Esophagus squamous epithelium (tissue), 5 donors: Measurements from ENCODE around the gene HMOX1. TPM values are rescaled to one million over a fixed set of nuclear protein-coding genes. Genes with fewer than 3 reads are reported as not detected.

ENCODE experiments used
- DNase-seq: peaks from one replicate; lab custom pipeline; 2025; lab: John Stamatoyannopoulos, UW
- H3K27ac ChIP-seq, 4 donors: fragments of 200-600 bp; sonication (generic); one replicate each; pipeline ENCODE4 v1.5.1; 2016 to 2019; ENCODE audit warnings: mild to moderate bottlenecking in 1 of 4
- H3K27me3 ChIP-seq, 4 donors: fragments of 200-600 bp; sonication (generic); 1 replicate in 3 of 4; 2 replicates in 1 of 4; pipeline versions ENCODE4 v1.5.1 to v1.6.0; 2017 to 2021; ENCODE audit warnings: antibody characterized with exemption in 1 of 4
- H3K36me3 ChIP-seq, 3 donors: fragments of 200-600 bp; sonication (generic); one replicate each; pipeline ENCODE4 v1.5.1; 2016 to 2019
- H3K4me1 ChIP-seq, 3 donors: fragments of 200-600 bp; sonication (generic); one replicate each; pipeline ENCODE4 v1.5.1; 2017 to 2019
- H3K4me3 ChIP-seq, 4 donors: fragments of 200-600 bp; sonication (generic); 1 replicate in 3 of 4; 2 replicates in 1 of 4; pipeline ENCODE4 v1.5.1; 2016 to 2019; ENCODE audit warnings: mild to moderate bottlenecking in 2 of 4, moderate library complexity in 1 of 4
- H3K9me3 ChIP-seq, 3 donors: fragments of 200-600 bp; sonication (generic); one replicate each; pipeline ENCODE4 v1.5.1; 2016 to 2019
- POLR2A ChIP-seq, 4 donors: fragments of 450-650 bp; IDR thresholded peaks; one replicate each; pipeline ENCODE4 v1.6.1; 2017; ENCODE audit warnings: antibody characterized with exemption in 4 of 4, mild to moderate bottlenecking in 4 of 4, moderate library complexity in 3 of 4
- WGBS, 2 donors: methylation state at CpG; one replicate each; pipeline ENCODE4 v1.1.5; 2018; 5-methylcytosine and 5-hydroxymethylcytosine counted together
- intact Hi-C: fragments of 100-400 bp; cut with DNase I; formaldehyde crosslinking; loops from one replicate; pipeline ENCODE4 v1.15.0; 2022
- total RNA-seq, 4 donors: library from RNA; depleted of rRNA; stranded (reverse); fragments of >200 nt; gene quantifications; one replicate each; pipeline ENCODE4 v1.1.0, GENCODE V29; 2016
- TF ChIP-seq, protein P1 (sequence below), 6 experiments: fragments of 450-650 bp in 4 of 6; fragments of 200-600 bp in 2 of 6; sonication (generic) in 2 of 6; IDR thresholded peaks; one replicate each; pipeline ENCODE4 v1.5.1; 2016 to 2019; ENCODE audit warnings: antibody characterized with exemption in 6 of 6, mild to moderate bottlenecking in 4 of 6, moderate library complexity in 4 of 6
- donor health status: DM: yes; HTN: yes; CAD: no.

Gene HMOX1
- total RNA-seq, 4 donors from 2014 or later: 13.0 to 39.0 (median 18.3) TPM

DNA sequence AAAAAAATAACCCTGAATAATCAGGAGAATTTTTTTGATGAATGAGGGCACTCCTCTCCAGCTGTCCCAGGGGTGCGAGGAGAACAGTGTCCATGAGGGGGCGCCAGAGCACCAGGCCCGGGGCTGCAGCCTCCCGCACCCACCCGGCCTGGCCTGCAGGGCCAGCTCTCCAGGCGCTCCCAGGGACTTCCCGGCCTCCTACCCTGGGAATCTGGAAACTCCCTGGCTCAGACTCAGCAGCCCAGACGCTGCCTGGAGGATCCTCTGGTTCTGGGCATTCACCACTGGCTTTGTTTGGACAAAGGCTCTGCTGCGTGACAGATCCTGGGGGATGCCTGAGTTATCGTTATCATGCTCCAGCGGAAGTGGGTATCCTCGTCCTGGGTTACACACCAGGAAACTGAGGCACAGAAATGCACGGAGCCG lies 50.0 kb downstream of the HMOX1 start:
- DNase-seq: no peak
- H3K9me3 ChIP-seq: peaks cover 4 to 19% (median 12%) of the 10 kb centered on the region in 3 donors
- peaks cover 0 to 39% (median 6%) of the 10 kb centered on the region in 3 donors for H3K36me3 ChIP-seq
- 10 to 21% methylated on average over 5 to 8 of the region's 14 CpGs for WGBS, 2 donors
- peaks cover 0 to 15% (median 4%) of the 10 kb centered on the region in 3 donors for H3K4me1 ChIP-seq
- intact Hi-C loops: loop anchor here (5.0 kb wide), 1 partner anchor 151 kb away; no protein-coding TSS in a partner anchor
- H3K27me3 ChIP-seq: no peaks in the 10 kb centered on the region
- H3K27ac ChIP-seq: peak overlapping the region; percentile 18 to 44 (median 28)
- TF ChIP-seq POLR2A (IDR thresholded peaks at IDR 0.05): no peak
- TF ChIP-seq, protein P1, sequence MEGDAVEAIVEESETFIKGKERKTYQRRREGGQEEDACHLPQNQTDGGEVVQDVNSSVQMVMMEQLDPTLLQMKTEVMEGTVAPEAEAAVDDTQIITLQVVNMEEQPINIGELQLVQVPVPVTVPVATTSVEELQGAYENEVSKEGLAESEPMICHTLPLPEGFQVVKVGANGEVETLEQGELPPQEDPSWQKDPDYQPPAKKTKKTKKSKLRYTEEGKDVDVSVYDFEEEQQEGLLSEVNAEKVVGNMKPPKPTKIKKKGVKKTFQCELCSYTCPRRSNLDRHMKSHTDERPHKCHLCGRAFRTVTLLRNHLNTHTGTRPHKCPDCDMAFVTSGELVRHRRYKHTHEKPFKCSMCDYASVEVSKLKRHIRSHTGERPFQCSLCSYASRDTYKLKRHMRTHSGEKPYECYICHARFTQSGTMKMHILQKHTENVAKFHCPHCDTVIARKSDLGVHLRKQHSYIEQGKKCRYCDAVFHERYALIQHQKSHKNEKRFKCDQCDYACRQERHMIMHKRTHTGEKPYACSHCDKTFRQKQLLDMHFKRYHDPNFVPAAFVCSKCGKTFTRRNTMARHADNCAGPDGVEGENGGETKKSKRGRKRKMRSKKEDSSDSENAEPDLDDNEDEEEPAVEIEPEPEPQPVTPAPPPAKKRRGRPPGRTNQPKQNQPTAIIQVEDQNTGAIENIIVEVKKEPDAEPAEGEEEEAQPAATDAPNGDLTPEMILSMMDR (IDR thresholded peaks at IDR 0.05): peak; percentile 79 to 99 (median 97)
- peak overlapping the region in 1 of 4 donors; percentile 19 for H3K4me3 ChIP-seq

DNA sequence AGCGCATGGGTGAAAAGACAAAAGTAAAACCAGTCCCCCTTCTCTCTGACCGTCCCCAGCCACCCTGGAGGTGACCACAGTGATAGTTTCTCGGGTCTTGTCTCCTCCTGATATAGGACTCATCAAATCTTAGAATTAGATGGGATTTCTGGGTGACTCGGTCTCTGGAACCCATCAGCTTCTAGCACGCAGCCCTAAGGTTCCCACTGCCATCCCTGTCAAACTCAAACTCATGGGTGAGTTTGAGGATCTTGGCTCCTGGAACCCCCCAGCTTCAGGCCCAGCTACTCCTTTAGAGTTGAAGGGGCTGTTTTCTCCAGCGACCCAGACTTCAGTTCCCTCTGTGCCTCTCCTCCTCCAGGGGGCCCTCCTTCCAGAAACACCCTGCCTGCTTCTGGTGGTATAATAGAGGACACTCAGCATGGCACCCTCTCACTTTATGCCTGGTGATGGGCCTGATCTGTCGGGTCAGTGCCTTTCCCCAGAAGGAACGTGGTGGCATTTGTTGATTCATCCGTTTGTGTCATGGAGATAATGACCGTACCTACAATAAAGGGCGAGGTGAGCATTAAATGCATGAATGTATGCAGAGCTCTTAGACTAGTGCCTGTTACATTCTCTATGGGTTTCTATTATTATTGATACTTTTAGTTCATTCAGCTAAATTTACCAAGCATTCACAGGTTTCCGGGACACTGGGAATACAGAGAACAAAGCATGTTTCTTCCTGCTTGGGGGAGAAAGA lies 50.8 kb downstream of the HMOX1 start:
- Histone ChIP-seq H3K4me1 (peaks cover 0 to 15% (median 4%) of the 10 kb centered on the region in 3 donors), H3K4me3 (no peak overlapping the region), H3K36me3 (peaks cover 0 to 32% (median 6%) of the 10 kb centered on the region in 3 donors), H3K9me3 (peaks cover 4 to 19% (median 12%) of the 10 kb centered on the region in 3 donors), H3K27me3 (no peaks in the 10 kb centered on the region), H3K27ac (peak overlapping the region in 3 of 4 donors; percentile 26 to 44 (median 29))
- TF ChIP-seq, protein P1 (IDR thresholded peaks at IDR 0.05): no peak
- TF ChIP-seq POLR2A (IDR thresholded peaks at IDR 0.05): no peak
- intact Hi-C loops: loop anchor here (5.0 kb wide), 1 partner anchor 151 kb away; no protein-coding TSS in a partner anchor
- DNase-seq: no peak
- 87 to 90% methylated on average over 12 of the region's 12 CpGs for WGBS, 2 donors

DNA sequence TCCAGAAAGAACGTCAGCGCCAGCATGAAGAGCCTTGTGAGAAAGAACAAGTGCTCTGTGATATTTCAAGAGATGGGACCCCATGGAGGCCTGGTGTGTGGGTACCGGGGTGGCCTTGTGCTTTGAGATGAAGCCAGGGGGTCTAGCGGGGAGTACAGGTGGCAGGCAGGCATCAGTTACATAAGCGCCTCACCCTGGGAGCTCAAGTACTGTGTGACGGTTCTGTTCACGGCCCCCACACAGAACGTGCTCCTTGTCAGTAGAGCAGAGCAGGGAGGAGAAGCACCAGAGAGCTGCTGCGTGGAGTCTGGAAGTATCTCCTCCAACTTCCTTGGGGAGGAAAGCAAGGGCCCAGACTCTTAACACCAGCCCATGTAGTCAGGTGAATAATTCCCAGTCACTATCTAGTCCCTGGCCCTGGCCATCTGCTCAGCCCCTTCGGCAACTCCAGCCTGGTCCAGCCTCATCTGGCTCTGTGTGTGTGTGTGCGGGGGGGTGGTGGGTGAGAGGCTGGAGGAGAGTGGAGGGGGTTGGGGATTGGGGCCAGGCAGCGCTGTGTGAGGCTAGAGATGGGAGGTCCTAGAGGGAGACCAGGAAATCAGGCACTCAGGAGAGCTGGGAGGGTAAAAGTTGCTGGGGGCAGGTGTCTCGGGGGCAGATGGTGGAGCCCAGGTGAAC lies 51.5 kb downstream of the HMOX1 start:
- DNase-seq: no peak
- intact Hi-C loops: loop anchor here (5.0 kb wide), 1 partner anchor 150 kb away; no protein-coding TSS in a partner anchor
- Histone ChIP-seq H3K27me3 (no peaks in the 10 kb centered on the region), H3K4me1 (peaks cover 0 to 15% (median 4%) of the 10 kb centered on the region in 3 donors), H3K27ac (no peak overlapping the region), H3K4me3 (no peak overlapping the region), H3K9me3 (peaks cover 4 to 19% (median 12%) of the 10 kb centered on the region in 3 donors), H3K36me3 (peaks cover 0 to 26% (median 6%) of the 10 kb centered on the region in 3 donors)
- 94 to 97% methylated on average over 7 to 9 of the region's 13 CpGs for WGBS, 2 donors
- TF ChIP-seq, protein P1 (IDR thresholded peaks at IDR 0.05): no peak
- TF ChIP-seq POLR2A (IDR thresholded peaks at IDR 0.05): no peak

DNA sequence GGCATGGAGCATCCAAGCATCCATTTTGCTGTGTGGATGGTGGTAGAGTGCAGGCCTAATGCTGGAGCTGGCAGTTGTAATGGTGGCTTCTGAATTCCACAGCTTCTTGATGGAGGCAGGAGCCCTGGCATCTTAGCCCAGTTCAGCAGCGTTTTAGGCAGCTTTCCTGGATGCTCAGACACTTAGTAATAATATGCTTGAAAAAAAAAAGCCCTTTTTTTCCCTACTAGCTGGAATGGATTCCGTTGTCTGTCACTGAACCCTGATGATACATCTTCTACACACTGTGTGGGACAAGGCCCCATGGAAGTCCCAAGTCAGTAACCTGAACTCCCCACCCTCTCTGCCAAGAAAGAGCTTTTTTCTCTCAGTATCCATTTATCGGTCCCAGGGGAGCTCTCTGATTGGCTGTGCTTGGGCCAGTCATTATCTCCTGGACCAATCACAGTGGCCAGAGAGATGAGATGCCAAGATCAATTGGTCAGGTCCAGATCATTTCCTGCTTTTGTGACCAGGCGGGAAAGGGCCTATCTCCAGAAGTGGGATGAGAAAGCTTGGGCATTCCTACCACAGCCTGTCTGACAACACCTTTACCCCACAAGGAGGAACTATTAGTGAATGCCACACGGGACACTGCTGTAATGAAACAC lies 53.3 kb downstream of the HMOX1 start:
- Histone ChIP-seq H3K9me3 (peaks cover 4 to 19% (median 12%) of the 10 kb centered on the region in 3 donors), H3K4me1 (peaks cover 0 to 15% (median 4%) of the 10 kb centered on the region in 3 donors), H3K27ac (no peak overlapping the region), H3K36me3 (peaks cover 0 to 26% (median 6%) of the 10 kb centered on the region in 3 donors), H3K27me3 (no peaks in the 10 kb centered on the region), H3K4me3 (no peak overlapping the region)
- no peak for DNase-seq
- intact Hi-C loops: loop anchor here (5.0 kb wide), 1 partner anchor 148 kb away; no protein-coding TSS in a partner anchor
- TF ChIP-seq, protein P1 (IDR thresholded peaks at IDR 0.05): no peak
- no peak for TF ChIP-seq POLR2A (IDR thresholded peaks at IDR 0.05)
- 79 to 98% methylated on average over 2 to 4 of the region's 5 CpGs for WGBS, 2 donors
